HepG2 (cell line): Measurements from ENCODE around the gene ST6GALNAC3. TPM values are rescaled to one million over a fixed set of nuclear protein-coding genes. Genes with fewer than 3 reads are reported as not detected.

Experiments used
- ATAC-seq: fragments of 200-7000 bp; cut with Tn5 transposase; 3 replicates; pipeline ENCODE4 v1.9.1; 2020; ENCODE audit warnings: mild to moderate bottlenecking, moderate library complexity
- BruUV-seq: library from RNA; stranded (reverse); fragments of 400-500 nt; replicated peaks from 2 replicates; lab custom pipeline; 2021; lab: Mats Ljungman, UMichigan
- CTCF ChIA-PET: fragments of 300-600 bp; formaldehyde crosslinking; extraction: SDS; loops from one replicate; lab custom pipeline; 2021; ENCODE audit warnings: low total read pairs, inconsistent platforms, low intra/inter-chr PET ratio; lab: Yijun Ruan, JAX
- POLR2A ChIA-PET: fragments of 350-600 bp; sonication (Branson Sonifier 250); formaldehyde crosslinking; loops from one replicate; lab custom pipeline; 2020; ENCODE audit warnings: antibody characterized with exemption, inconsistent platforms; lab: Yijun Ruan, JAX
- DNase-seq: peaks from one replicate; pipeline ENCODE4 v3.0.0-alpha.2; 2015; ENCODE audit warnings: low spot score
- FAIRE-seq: peaks from 3 replicates; lab custom pipeline; 2011; peaks lifted over from hg19 to GRCh38; lab: Jason Lieb, UNC
- H2AFZ ChIP-seq: one replicate; pipeline ENCODE4 v1.6.1; 2011; ENCODE audit warnings: low read length, inconsistent platforms
- H3K27ac ChIP-seq: fragments of 300-600 bp; 3 replicates; pipeline ENCODE4 v1.8.0; 2011; ENCODE audit warnings: mixed run types, mild to moderate bottlenecking, mixed read lengths, low read length, inconsistent platforms; ENCODE audit not compliant: insufficient read depth; ENCODE audit errors: extremely low read length
- H3K27me3 ChIP-seq, 2 experiments: fragments of 200-600 bp in 1 of 2; 2 replicates in 1 of 2; 3 replicates in 1 of 2; pipeline versions ENCODE4 v1.6.0 to v1.8.0; 2011; ENCODE audit warnings: low read length in 2 of 2, mild to moderate bottlenecking in 2 of 2, moderate library complexity in 2 of 2, inconsistent platforms in 1 of 2; ENCODE audit not compliant: insufficient read depth in 2 of 2, control insufficient read depth in 1 of 2
- H3K36me3 ChIP-seq, 2 experiments: fragments of 200-600 bp in 1 of 2; replicated peaks in 1 of 2; 2 replicates in 1 of 2; 3 replicates in 1 of 2; pipeline versions ENCODE4 v1.5.1 to v1.8.0; 2011; ENCODE audit warnings: low read length in 2 of 2, inconsistent platforms in 1 of 2; ENCODE audit not compliant: insufficient read depth in 2 of 2, control insufficient read depth in 1 of 2
- H3K4me1 ChIP-seq: 2 replicates; pipeline ENCODE4 v1.5.1; 2012; ENCODE audit warnings: low read length, inconsistent platforms; ENCODE audit not compliant: insufficient read depth
- H3K4me2 ChIP-seq: 2 replicates; pipeline ENCODE4 v1.6.0; 2011; ENCODE audit warnings: low read depth, low read length, inconsistent platforms
- H3K4me3 ChIP-seq, 3 experiments: fragments of 200-600 bp in 1 of 3; sonication (generic), shearing (Covaris generic) in 1 of 3; replicated peaks in 1 of 3; 2 replicates each; pipeline ENCODE4 v1.5.1; 2011 to 2016; ENCODE audit warnings: low read length in 3 of 3, inconsistent platforms in 2 of 3, low read depth in 2 of 3, mild to moderate bottlenecking in 2 of 3, control low read depth in 1 of 3, mixed read lengths in 1 of 3; ENCODE audit not compliant: insufficient read depth in 1 of 3
- H3K79me2 ChIP-seq: one replicate; pipeline ENCODE4 v1.6.1; 2011; ENCODE audit warnings: low read length, inconsistent platforms; ENCODE audit not compliant: insufficient read depth
- H3K9ac ChIP-seq: 2 replicates; pipeline ENCODE4 v1.6.0; 2011; ENCODE audit warnings: mild to moderate bottlenecking, low read depth, low read length, inconsistent platforms; ENCODE audit not compliant: insufficient read depth
- H3K9me3 ChIP-seq: 2 replicates; pipeline ENCODE4 v1.5.1; 2012; ENCODE audit warnings: mild to moderate bottlenecking, low read length
- H4K20me1 ChIP-seq: 2 replicates; pipeline ENCODE4 v1.6.0; 2011; ENCODE audit warnings: inconsistent platforms, mild to moderate bottlenecking, low read length, moderate library complexity; ENCODE audit not compliant: insufficient read depth
- ARNTL ChIP-seq: sonication (generic); formaldehyde crosslinking; IDR thresholded peaks from 2 replicates; pipeline ENCODE4 v1.4.0; 2020; ENCODE audit warnings: mild to moderate bottlenecking, missing genetic modification reagents
- ATM ChIP-seq: fragments of 450-650 bp; IDR thresholded peaks from 2 replicates; pipeline ENCODE4 v1.7.1; 2017; ENCODE audit warnings: mild to moderate bottlenecking, borderline replicate concordance
- CENPT ChIP-seq: sonication (generic); formaldehyde crosslinking; IDR thresholded peaks from 2 replicates; pipeline ENCODE4 v1.8.0; 2022; ENCODE audit warnings: low read depth, mild to moderate bottlenecking, moderate library complexity, missing genetic modification reagents
- EEA1 ChIP-seq: sonication (generic); formaldehyde crosslinking; IDR thresholded peaks from 2 replicates; pipeline ENCODE4 v1.5.1; 2020; ENCODE audit warnings: mild to moderate bottlenecking, missing genetic modification reagents, borderline replicate concordance
- SMAD1 ChIP-seq: sonication (generic); formaldehyde crosslinking; IDR thresholded peaks from 2 replicates; pipeline ENCODE4 v1.4.0; 2020; ENCODE audit warnings: missing genetic modification reagents, low read depth, mild to moderate bottlenecking, borderline replicate concordance
- TEAD2 ChIP-seq: sonication (generic); formaldehyde crosslinking; IDR thresholded peaks from 2 replicates; pipeline ENCODE4 v1.9.0; 2021; ENCODE audit warnings: missing genetic modification reagents
- ZBTB43 ChIP-seq: sonication (generic); formaldehyde crosslinking; conservative IDR thresholded peaks from 2 replicates; pipeline ENCODE4 v1.4.0; 2020; ENCODE audit warnings: missing genetic modification reagents
- ZBTB44 ChIP-seq: sonication (generic); formaldehyde crosslinking; IDR thresholded peaks from 2 replicates; pipeline ENCODE4 v1.4.0; 2020; ENCODE audit warnings: missing genetic modification reagents
- ZNF230 ChIP-seq: sonication (generic); formaldehyde crosslinking; IDR thresholded peaks from 2 replicates; pipeline ENCODE4 v1.4.0; 2020; ENCODE audit warnings: mild to moderate bottlenecking, missing genetic modification reagents
- WGBS: methylation state at CpG from one replicate; pipeline ENCODE4 v1.1.6; 2017; ENCODE audit warnings: low lambda C conversion rate; 5-methylcytosine and 5-hydroxymethylcytosine counted together
- in situ Hi-C: cut with HindIII; loops from 2 replicates; pipeline ENCODE4 v1.10.0; 2017; ENCODE audit warnings: low pct_unique_long_range_greater_than_20kb; ENCODE audit not compliant: extremely low pct_ligation_motif_present
- intact Hi-C: fragments of 100-400 bp; cut with micrococcal nuclease; formaldehyde crosslinking; loops from one replicate; pipeline ENCODE4 v1.10.0; 2022; ENCODE audit not compliant: unreplicated experiment
- polyA plus RNA-seq, 8 experiments: library from polyadenylated mRNA; depleted of rRNA in 3 of 8; stranded (reverse) in 7 of 8; unstranded in 1 of 8; fragments of >200 nt; fragmentation: Illumina TruSeq in 4 of 8; extraction: Trizol in 4 of 8; gene quantifications; 2 replicates each; pipeline versions ENCODE4 v1.2.1 to v1.2.3, GENCODE V29; 2011 to 2016; ENCODE audit warnings: low read depth in 4 of 8, missing spikeins in 1 of 8, mixed read lengths in 1 of 8; ENCODE audit not compliant: insufficient read depth in 1 of 8
- total RNA-seq, 5 experiments: library from RNA; depleted of rRNA; stranded (reverse); fragments of >200 nt; fragmentation: Illumina TruSeq; extraction: Trizol; gene quantifications; 2 replicates each; pipeline ENCODE4 v1.2.3, GENCODE V29; 2016; ENCODE audit warnings: low read depth in 1 of 5
- TF ChIP-seq, protein P1 (sequence below): sonication (generic); formaldehyde crosslinking; IDR thresholded peaks from 2 replicates; pipeline ENCODE4 v1.4.0; 2020; ENCODE audit warnings: mild to moderate bottlenecking, missing genetic modification reagents
- TF ChIP-seq, protein P2 (sequence below): sonication (generic); formaldehyde crosslinking; IDR thresholded peaks from 2 replicates; pipeline ENCODE4 v1.8.0; 2022; ENCODE audit warnings: missing genetic modification reagents, mild to moderate bottlenecking, inconsistent platforms, borderline replicate concordance
- TF ChIP-seq, protein P3 (sequence below): sonication (generic); formaldehyde crosslinking; IDR thresholded peaks from 2 replicates; pipeline ENCODE4 v1.4.0; 2020; ENCODE audit warnings: missing genetic modification reagents, mild to moderate bottlenecking, borderline replicate concordance

Gene ST6GALNAC3
- total and polyA plus RNA-seq, 2 of the 13 experiments (the other 11 are each of a cell fraction or from before 2014, with no cell fraction given) = not detected

GRCh38 chr1:76374086-76374485 lies 299.5 kb downstream of the ST6GALNAC3 start:
- ATAC-seq = no peak
- 35% methylated on average over 5 of the region's 5 CpGs for WGBS
- Histone ChIP-seq H2AFZ (no peak overlapping the region), H3K79me2 (no peaks in the 10 kb centered on the region), H3K9me3 (0 out of 2 replicates have a peak, but pooled peaks cover 3% of the 10 kb centered on the region), H4K20me1 (no peaks in the 10 kb centered on the region), H3K27ac (no peak overlapping the region), H3K9ac (no peak overlapping the region), H3K27me3 (no peaks in the 10 kb centered on the region; a peak in 1 of 5 replicates), H3K4me2 (no peak overlapping the region), H3K4me1 (no peaks in the 10 kb centered on the region), H3K4me3 (no peak overlapping the region), H3K36me3 (no peaks in the 10 kb centered on the region)
- DNase-seq = no peak
- no peak for FAIRE-seq
- no TSS peak for BruUV-seq
- in situ Hi-C loops (no loop called here), intact Hi-C loops (no loop called here)
- CTCF ChIA-PET = no interaction called here
- POLR2A ChIA-PET = no interaction called here
- TF ChIP-seq, protein P1, sequence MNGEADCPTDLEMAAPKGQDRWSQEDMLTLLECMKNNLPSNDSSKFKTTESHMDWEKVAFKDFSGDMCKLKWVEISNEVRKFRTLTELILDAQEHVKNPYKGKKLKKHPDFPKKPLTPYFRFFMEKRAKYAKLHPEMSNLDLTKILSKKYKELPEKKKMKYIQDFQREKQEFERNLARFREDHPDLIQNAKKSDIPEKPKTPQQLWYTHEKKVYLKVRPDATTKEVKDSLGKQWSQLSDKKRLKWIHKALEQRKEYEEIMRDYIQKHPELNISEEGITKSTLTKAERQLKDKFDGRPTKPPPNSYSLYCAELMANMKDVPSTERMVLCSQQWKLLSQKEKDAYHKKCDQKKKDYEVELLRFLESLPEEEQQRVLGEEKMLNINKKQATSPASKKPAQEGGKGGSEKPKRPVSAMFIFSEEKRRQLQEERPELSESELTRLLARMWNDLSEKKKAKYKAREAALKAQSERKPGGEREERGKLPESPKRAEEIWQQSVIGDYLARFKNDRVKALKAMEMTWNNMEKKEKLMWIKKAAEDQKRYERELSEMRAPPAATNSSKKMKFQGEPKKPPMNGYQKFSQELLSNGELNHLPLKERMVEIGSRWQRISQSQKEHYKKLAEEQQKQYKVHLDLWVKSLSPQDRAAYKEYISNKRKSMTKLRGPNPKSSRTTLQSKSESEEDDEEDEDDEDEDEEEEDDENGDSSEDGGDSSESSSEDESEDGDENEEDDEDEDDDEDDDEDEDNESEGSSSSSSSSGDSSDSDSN = no peak
- TF ChIP-seq ATM (no peak), SMAD1 (CRISPR knock-in tag) (no peak), ZBTB44 (CRISPR knock-in tag) (no peak), ARNTL (CRISPR knock-in tag) (no peak), CENPT (CRISPR knock-in tag) (no peak), ZNF230 (no peak), EEA1 (no peak), TEAD2 (CRISPR knock-in tag) (no peak), ZBTB43 (CRISPR knock-in tag) (no peak)
- TF ChIP-seq, protein P2, sequence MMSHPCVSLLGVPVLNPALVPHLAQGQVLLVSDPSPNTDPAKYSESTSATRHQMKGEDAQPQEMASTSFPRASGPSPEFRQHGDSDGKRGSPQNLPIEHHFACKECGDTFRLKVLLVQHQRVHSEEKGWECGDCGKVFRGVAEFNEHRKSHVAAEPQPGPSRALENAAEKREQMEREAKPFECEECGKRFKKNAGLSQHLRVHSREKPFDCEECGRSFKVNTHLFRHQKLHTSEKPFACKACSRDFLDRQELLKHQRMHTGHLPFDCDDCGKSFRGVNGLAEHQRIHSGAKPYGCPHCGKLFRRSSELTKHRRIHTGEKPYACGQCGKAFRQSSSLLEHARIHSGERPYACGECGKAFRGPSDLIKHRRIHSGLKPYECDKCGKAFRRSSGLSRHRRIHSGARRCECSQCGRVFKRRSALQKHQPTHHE (CRISPR knock-in tag) = no peak
- TF ChIP-seq, protein P3, sequence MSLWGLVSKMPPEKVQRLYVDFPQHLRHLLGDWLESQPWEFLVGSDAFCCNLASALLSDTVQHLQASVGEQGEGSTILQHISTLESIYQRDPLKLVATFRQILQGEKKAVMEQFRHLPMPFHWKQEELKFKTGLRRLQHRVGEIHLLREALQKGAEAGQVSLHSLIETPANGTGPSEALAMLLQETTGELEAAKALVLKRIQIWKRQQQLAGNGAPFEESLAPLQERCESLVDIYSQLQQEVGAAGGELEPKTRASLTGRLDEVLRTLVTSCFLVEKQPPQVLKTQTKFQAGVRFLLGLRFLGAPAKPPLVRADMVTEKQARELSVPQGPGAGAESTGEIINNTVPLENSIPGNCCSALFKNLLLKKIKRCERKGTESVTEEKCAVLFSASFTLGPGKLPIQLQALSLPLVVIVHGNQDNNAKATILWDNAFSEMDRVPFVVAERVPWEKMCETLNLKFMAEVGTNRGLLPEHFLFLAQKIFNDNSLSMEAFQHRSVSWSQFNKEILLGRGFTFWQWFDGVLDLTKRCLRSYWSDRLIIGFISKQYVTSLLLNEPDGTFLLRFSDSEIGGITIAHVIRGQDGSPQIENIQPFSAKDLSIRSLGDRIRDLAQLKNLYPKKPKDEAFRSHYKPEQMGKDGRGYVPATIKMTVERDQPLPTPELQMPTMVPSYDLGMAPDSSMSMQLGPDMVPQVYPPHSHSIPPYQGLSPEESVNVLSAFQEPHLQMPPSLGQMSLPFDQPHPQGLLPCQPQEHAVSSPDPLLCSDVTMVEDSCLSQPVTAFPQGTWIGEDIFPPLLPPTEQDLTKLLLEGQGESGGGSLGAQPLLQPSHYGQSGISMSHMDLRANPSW (CRISPR knock-in tag) = no peak
